ENCODE measurements around the gene NINL.

Gene NINL

GRCh38 chr20:25525295-25525694, 60.0 kb downstream of the NINL start:
- Histone ChIP-seq H3F3A (ENCODE audit: insufficient read depth, low read length) (no peaks in the 10 kb centered on the region), H3K9me3 (ENCODE audit: low read length) (no peaks in the 10 kb centered on the region), H3K4me3 (ENCODE audit: low read depth, low read length, poor library complexity, severe bottlenecking) (no peak overlapping the region), H3K79me2 (ENCODE audit: insufficient read depth, low read length) (no peaks in the 10 kb centered on the region), H3K4me2 (ENCODE audit: low read length) (no peak overlapping the region), H3K27ac (ENCODE audit: low read depth, low read length, poor library complexity, severe bottlenecking) (no peak overlapping the region), H3K9ac (ENCODE audit: low read length) (no peak overlapping the region), H4K20me1 (ENCODE audit: insufficient read depth, low read length) (no peaks in the 10 kb centered on the region), H2AFZ (ENCODE audit: low read length) (no peak overlapping the region), H3K4me1 (ENCODE audit: insufficient read depth, low read length, severe bottlenecking) (no peaks in the 10 kb centered on the region), H3K36me3 (ENCODE audit: insufficient read depth, low read length) (no peaks in the 10 kb centered on the region), H3K9me2 (ENCODE audit: low read depth, low read length) (no peaks in the 10 kb centered on the region), H3K27me3 (ENCODE audit: insufficient read depth, low read length) (no peaks in the 10 kb centered on the region)
- TF ChIP-seq EZH2 (IDR thresholded peaks at IDR 0.05; ENCODE audit: borderline replicate concordance, low read length), result no peak
- no peak for TF ChIP-seq CTCF (IDR thresholded peaks at IDR 0.05; ENCODE audit: low read length)

GRCh38 chr20:25521382-25521781, 63.9 kb downstream of the NINL start:
- H3K4me2 ChIP-seq (ENCODE audit: low read length), result no peak overlapping the region
- H2AFZ ChIP-seq (ENCODE audit: low read length), result no peak overlapping the region
- TF ChIP-seq EZH2 (IDR thresholded peaks at IDR 0.05; ENCODE audit: borderline replicate concordance, low read length) (no peak), CTCF (IDR thresholded peaks at IDR 0.05; ENCODE audit: low read length) (no peak)
- no peaks in the 10 kb centered on the region for H3K9me3 ChIP-seq (ENCODE audit: low read length)
- H3K9ac ChIP-seq (ENCODE audit: low read length), result no peak overlapping the region
- H3F3A ChIP-seq (ENCODE audit: insufficient read depth, low read length), result no peaks in the 10 kb centered on the region
- no peaks in the 10 kb centered on the region for H3K4me1 ChIP-seq (ENCODE audit: insufficient read depth, low read length, severe bottlenecking)
- no peak overlapping the region for H3K4me3 ChIP-seq (ENCODE audit: low read depth, low read length, poor library complexity, severe bottlenecking)
- H3K27ac ChIP-seq (ENCODE audit: low read depth, low read length, poor library complexity, severe bottlenecking), result no peak overlapping the region
- no peaks in the 10 kb centered on the region for H3K27me3 ChIP-seq (ENCODE audit: insufficient read depth, low read length)
- H4K20me1 ChIP-seq (ENCODE audit: insufficient read depth, low read length), result no peaks in the 10 kb centered on the region
- H3K79me2 ChIP-seq (ENCODE audit: insufficient read depth, low read length), result no peaks in the 10 kb centered on the region
- H3K36me3 ChIP-seq (ENCODE audit: insufficient read depth, low read length), result no peaks in the 10 kb centered on the region
- H3K9me2 ChIP-seq (ENCODE audit: low read depth, low read length), result no peaks in the 10 kb centered on the region

GRCh38 chr20:25517124-25517523, 68.2 kb downstream of the NINL start:
- no peaks in the 10 kb centered on the region for H4K20me1 ChIP-seq (ENCODE audit: insufficient read depth, low read length)
- no peak overlapping the region for H3K27ac ChIP-seq (ENCODE audit: low read depth, low read length, poor library complexity, severe bottlenecking)
- H3F3A ChIP-seq (ENCODE audit: insufficient read depth, low read length), result no peaks in the 10 kb centered on the region
- no peak overlapping the region for H2AFZ ChIP-seq (ENCODE audit: low read length)
- H3K4me2 ChIP-seq (ENCODE audit: low read length), result no peak overlapping the region
- TF ChIP-seq CTCF (IDR thresholded peaks at IDR 0.05; ENCODE audit: low read length) (no peak), EZH2 (IDR thresholded peaks at IDR 0.05; ENCODE audit: borderline replicate concordance, low read length) (no peak)
- 0 out of 2 replicates have a peak, but pooled peaks cover 12% of the 10 kb centered on the region for H3K9me3 ChIP-seq (ENCODE audit: low read length)
- H3K27me3 ChIP-seq (ENCODE audit: insufficient read depth, low read length), result no peaks in the 10 kb centered on the region
- no peaks in the 10 kb centered on the region for H3K9me2 ChIP-seq (ENCODE audit: low read depth, low read length)
- no peak overlapping the region for H3K4me3 ChIP-seq (ENCODE audit: low read depth, low read length, poor library complexity, severe bottlenecking)
- H3K79me2 ChIP-seq (ENCODE audit: insufficient read depth, low read length), result no peaks in the 10 kb centered on the region
- H3K4me1 ChIP-seq (ENCODE audit: insufficient read depth, low read length, severe bottlenecking), result no peaks in the 10 kb centered on the region
- H3K36me3 ChIP-seq (ENCODE audit: insufficient read depth, low read length), result no peaks in the 10 kb centered on the region; the same call in 1 of the 2 replicates
- H3K9ac ChIP-seq (ENCODE audit: low read length), result no peak overlapping the region

All from OCI-LY1 (cell line).